ENCODE data around the gene GH1.
"Not testable (repeated sequence)": the region's sequence is repeated elsewhere in the genome, so short reads cannot be mapped to it uniquely, and the experiment has no call there.

The GH1 gene

GRCh38 chr17:63903787-63904201 is 14.8 kb downstream of the GH1 start:
- not testable (repeated sequence) for H3K79me2 ChIP-seq (ENCODE audit: insufficient read depth, low read length); H2AFZ ChIP-seq (ENCODE audit: low read depth, low read length); H3K4me1 ChIP-seq (ENCODE audit: insufficient read depth, low read length); H3K4me2 ChIP-seq (ENCODE audit: insufficient read depth, low read length); H3K27ac ChIP-seq (ENCODE audit: low read length); H4K20me1 ChIP-seq (ENCODE audit: insufficient read depth, low read length); H3K9ac ChIP-seq (ENCODE audit: low read depth, low read length); H3K9me3 ChIP-seq (ENCODE audit: insufficient read depth, low read length, severe bottlenecking); H3K27me3 ChIP-seq (ENCODE audit: insufficient read depth, low read length, poor library complexity); H3K36me3 ChIP-seq (ENCODE audit: insufficient read depth, low read length); H3K4me3 ChIP-seq (ENCODE audit: low read depth in 1 of 2, low read length in 2 of 2)
- DNase-seq (peak; percentile 38), ATAC-seq (ENCODE audit: insufficient read depth, low read depth) (peak; percentile 80)
- peak; percentile 45 for TF ChIP-seq CTCF (IDR thresholded peaks at IDR 0.05; ENCODE audit: borderline replicate concordance, extremely low read depth, low read length, poor library complexity, severe bottlenecking)

- H3K27me3 ChIP-seq (ENCODE audit: insufficient read depth, low read length, poor library complexity); H3K4me2 ChIP-seq (ENCODE audit: insufficient read depth, low read length); H3K27ac ChIP-seq (ENCODE audit: low read length); H3K79me2 ChIP-seq (ENCODE audit: insufficient read depth, low read length); H3K36me3 ChIP-seq (ENCODE audit: insufficient read depth, low read length); H4K20me1 ChIP-seq (ENCODE audit: insufficient read depth, low read length); H3K4me3 ChIP-seq (ENCODE audit: low read depth in 1 of 2, low read length in 2 of 2); H3K4me1 ChIP-seq (ENCODE audit: insufficient read depth, low read length); DNase-seq; H3K9ac ChIP-seq (ENCODE audit: low read depth, low read length); H2AFZ ChIP-seq (ENCODE audit: low read depth, low read length); H3K9me3 ChIP-seq (ENCODE audit: insufficient read depth, low read length, severe bottlenecking); ATAC-seq (ENCODE audit: insufficient read depth, low read depth): not testable (repeated sequence)
Observed at GRCh38 chr17:63901971-63902370, 16.7 kb downstream of the GH1 start.

GRCh38 chr17:63898899-63899798 is 19.5 kb downstream of the GH1 start:
- H3K4me3 ChIP-seq (ENCODE audit: low read depth in 1 of 2, low read length in 2 of 2); DNase-seq; H3K79me2 ChIP-seq (ENCODE audit: insufficient read depth, low read length); H3K27ac ChIP-seq (ENCODE audit: low read length); H3K4me2 ChIP-seq (ENCODE audit: insufficient read depth, low read length); H3K27me3 ChIP-seq (ENCODE audit: insufficient read depth, low read length, poor library complexity); H3K36me3 ChIP-seq (ENCODE audit: insufficient read depth, low read length); H2AFZ ChIP-seq (ENCODE audit: low read depth, low read length); H3K4me1 ChIP-seq (ENCODE audit: insufficient read depth, low read length); H3K9ac ChIP-seq (ENCODE audit: low read depth, low read length); H4K20me1 ChIP-seq (ENCODE audit: insufficient read depth, low read length); H3K9me3 ChIP-seq (ENCODE audit: insufficient read depth, low read length, severe bottlenecking); ATAC-seq (ENCODE audit: insufficient read depth, low read depth): not testable (repeated sequence)

GRCh38 chr17:63896524-63897354 is 21.9 kb downstream of the GH1 start, which contains the start of gene CSH1:
TSS of gene CSH1 (minus strand) at chr17:63896574. CDS start at chr17:63896511, 63 bp downstream.
- H3K4me3 ChIP-seq (ENCODE audit: low read depth in 1 of 2, low read length in 2 of 2); H3K27me3 ChIP-seq (ENCODE audit: insufficient read depth, low read length, poor library complexity); ATAC-seq (ENCODE audit: insufficient read depth, low read depth); H3K27ac ChIP-seq (ENCODE audit: low read length); H3K36me3 ChIP-seq (ENCODE audit: insufficient read depth, low read length); H4K20me1 ChIP-seq (ENCODE audit: insufficient read depth, low read length); H3K9me3 ChIP-seq (ENCODE audit: insufficient read depth, low read length, severe bottlenecking); H3K9ac ChIP-seq (ENCODE audit: low read depth, low read length); H2AFZ ChIP-seq (ENCODE audit: low read depth, low read length); H3K4me2 ChIP-seq (ENCODE audit: insufficient read depth, low read length); H3K4me1 ChIP-seq (ENCODE audit: insufficient read depth, low read length); DNase-seq; H3K79me2 ChIP-seq (ENCODE audit: insufficient read depth, low read length): not testable (repeated sequence)

- not testable (repeated sequence) for ATAC-seq (ENCODE audit: insufficient read depth, low read depth); H3K4me1 ChIP-seq (ENCODE audit: insufficient read depth, low read length); H3K4me2 ChIP-seq (ENCODE audit: insufficient read depth, low read length); H3K36me3 ChIP-seq (ENCODE audit: insufficient read depth, low read length); H3K9me3 ChIP-seq (ENCODE audit: insufficient read depth, low read length, severe bottlenecking); DNase-seq; H3K27ac ChIP-seq (ENCODE audit: low read length); H2AFZ ChIP-seq (ENCODE audit: low read depth, low read length); H4K20me1 ChIP-seq (ENCODE audit: insufficient read depth, low read length); H3K9ac ChIP-seq (ENCODE audit: low read depth, low read length); H3K4me3 ChIP-seq (ENCODE audit: low read depth in 1 of 2, low read length in 2 of 2); H3K27me3 ChIP-seq (ENCODE audit: insufficient read depth, low read length, poor library complexity); H3K79me2 ChIP-seq (ENCODE audit: insufficient read depth, low read length)
Observed at GRCh38 chr17:63894821-63895220, 23.8 kb downstream of the GH1 start.

GRCh38 chr17:63894021-63894420 is 24.6 kb downstream of the GH1 start:
- H3K9me3 ChIP-seq (ENCODE audit: insufficient read depth, low read length, severe bottlenecking); H4K20me1 ChIP-seq (ENCODE audit: insufficient read depth, low read length); H3K9ac ChIP-seq (ENCODE audit: low read depth, low read length); H3K27me3 ChIP-seq (ENCODE audit: insufficient read depth, low read length, poor library complexity); H3K4me2 ChIP-seq (ENCODE audit: insufficient read depth, low read length); ATAC-seq (ENCODE audit: insufficient read depth, low read depth); H3K4me3 ChIP-seq (ENCODE audit: low read depth in 1 of 2, low read length in 2 of 2); H2AFZ ChIP-seq (ENCODE audit: low read depth, low read length); DNase-seq; H3K4me1 ChIP-seq (ENCODE audit: insufficient read depth, low read length); H3K36me3 ChIP-seq (ENCODE audit: insufficient read depth, low read length); H3K27ac ChIP-seq (ENCODE audit: low read length); H3K79me2 ChIP-seq (ENCODE audit: insufficient read depth, low read length): not testable (repeated sequence)

- DNase-seq; H3K9ac ChIP-seq (ENCODE audit: low read depth, low read length); ATAC-seq (ENCODE audit: insufficient read depth, low read depth): not testable (repeated sequence)
Observed at GRCh38 chr17:63892316-63893037, 26.2 kb downstream of the GH1 start.

More at GRCh38 chr17:63892316-63893037, 26.2 kb downstream of the GH1 start:
- not testable (repeated sequence) for H3K4me2 ChIP-seq (ENCODE audit: insufficient read depth, low read length); H3K79me2 ChIP-seq (ENCODE audit: insufficient read depth, low read length); H3K4me1 ChIP-seq (ENCODE audit: insufficient read depth, low read length); H2AFZ ChIP-seq (ENCODE audit: low read depth, low read length); H3K9me3 ChIP-seq (ENCODE audit: insufficient read depth, low read length, severe bottlenecking); H3K4me3 ChIP-seq (ENCODE audit: low read depth in 1 of 2, low read length in 2 of 2); H3K27me3 ChIP-seq (ENCODE audit: insufficient read depth, low read length, poor library complexity); H3K36me3 ChIP-seq (ENCODE audit: insufficient read depth, low read length); H3K27ac ChIP-seq (ENCODE audit: low read length); H4K20me1 ChIP-seq (ENCODE audit: insufficient read depth, low read length)
